Measurements from ENCODE around the gene KIF16B.
"Not testable (repeated sequence)": the region's sequence is repeated elsewhere in the genome, so short reads cannot be mapped to it uniquely, and the experiment has no call there.

KIF16B gene

DNA sequence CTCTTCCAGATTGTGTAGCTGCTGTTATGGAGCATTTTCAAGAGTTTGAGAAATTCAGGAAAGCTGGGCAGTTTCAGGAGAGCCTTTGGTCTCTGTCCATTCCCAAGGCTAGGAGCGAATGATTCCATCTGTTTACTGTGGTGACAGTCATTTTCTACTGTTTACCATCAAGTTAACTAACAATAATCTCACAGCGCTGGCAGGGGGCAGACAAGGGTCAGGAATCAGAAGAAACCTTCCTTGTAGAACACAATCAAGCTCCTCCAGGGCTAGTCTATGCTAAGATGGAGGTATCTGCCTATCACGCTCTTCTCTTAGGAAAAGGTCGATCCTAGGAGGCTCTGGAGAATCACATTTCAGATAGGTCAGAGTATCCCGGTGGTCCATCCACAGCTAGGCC lies 293.9 kb downstream of the KIF16B start:
- DNase-seq, result no peak

DNA sequence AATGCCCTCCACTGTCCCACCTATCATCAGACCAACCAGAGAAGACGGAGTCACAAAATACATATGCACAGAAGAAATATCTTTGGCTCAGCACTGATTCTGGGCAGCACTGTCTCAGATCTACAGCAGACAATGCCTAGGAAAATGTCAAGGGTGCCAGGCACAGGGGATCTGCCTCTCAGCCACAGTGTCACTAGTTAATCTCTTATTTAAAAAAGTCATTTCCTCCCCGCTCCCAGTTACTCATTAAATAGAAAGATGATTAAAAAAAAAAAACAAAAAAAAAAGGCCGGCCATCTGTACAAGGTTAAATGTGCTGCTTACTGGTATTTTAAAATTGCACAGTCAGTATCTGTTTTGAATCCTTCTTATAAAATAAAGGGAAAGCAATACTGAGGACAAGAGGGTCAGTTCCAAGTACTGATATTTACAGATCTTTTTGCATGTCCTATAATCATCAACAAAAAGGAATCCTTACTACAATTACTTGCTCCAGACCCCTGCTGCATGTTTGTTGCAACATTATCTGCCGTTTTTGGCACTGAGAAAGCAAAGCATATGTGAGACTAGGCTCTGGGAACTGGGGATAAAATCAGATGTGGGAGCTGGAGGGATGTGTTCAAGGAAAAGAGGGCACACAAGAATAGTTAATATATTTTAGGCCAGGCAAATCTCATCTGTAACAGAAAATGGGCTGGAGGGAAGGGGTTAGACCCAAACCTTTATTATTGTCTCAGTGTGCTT lies 299.3 kb downstream of the KIF16B start:
- DNase-seq, result peak; percentile 36

DNA sequence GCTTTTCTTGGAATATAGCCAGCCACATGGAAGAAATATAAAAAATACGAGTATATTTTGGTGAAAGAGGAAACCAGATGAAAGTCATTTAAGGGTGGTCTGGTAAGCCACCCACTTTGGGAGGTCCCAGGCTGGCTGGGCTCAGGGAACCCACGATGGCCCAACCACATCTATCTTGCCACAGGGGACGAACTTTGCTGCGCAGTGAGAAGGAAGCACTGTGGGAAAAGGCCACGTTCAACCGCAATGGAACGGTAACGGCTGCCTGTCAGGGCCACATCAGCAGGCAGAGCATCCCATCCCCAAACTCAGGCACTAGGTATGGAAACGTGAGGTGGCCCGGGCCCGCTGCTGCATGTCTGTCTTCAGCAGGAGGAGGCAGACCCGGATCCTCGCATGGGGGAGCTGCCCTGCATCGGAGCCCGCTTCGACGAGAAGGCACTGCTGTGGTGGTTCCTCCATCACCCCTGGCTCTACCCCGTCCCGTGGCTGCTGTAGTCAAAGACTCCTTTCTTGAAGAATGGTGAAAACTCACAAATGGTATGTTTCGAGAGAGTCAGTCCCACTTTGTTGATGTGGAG lies 300.4 kb downstream of the KIF16B start:
- no peak for DNase-seq

DNA sequence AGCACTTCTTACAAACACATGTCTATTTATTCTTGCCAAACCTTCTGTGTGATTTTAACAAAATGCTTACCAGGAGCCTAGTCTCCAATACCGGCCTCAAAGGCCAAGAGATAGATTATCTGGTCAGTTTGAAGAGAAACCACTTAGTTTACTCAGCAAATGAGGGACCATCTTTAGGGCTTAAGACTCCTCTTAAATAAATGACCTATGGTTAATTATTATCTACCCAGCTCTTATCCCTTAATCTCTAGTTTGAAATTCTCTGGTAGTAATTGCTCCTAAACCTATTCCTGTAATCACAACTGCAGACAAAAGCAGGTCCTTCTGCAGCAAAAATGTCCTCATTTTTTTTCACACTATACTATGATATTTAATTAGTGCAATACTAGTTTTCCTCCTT lies 301.8 kb downstream of the KIF16B start:
- DNase-seq, result no peak

DNA sequence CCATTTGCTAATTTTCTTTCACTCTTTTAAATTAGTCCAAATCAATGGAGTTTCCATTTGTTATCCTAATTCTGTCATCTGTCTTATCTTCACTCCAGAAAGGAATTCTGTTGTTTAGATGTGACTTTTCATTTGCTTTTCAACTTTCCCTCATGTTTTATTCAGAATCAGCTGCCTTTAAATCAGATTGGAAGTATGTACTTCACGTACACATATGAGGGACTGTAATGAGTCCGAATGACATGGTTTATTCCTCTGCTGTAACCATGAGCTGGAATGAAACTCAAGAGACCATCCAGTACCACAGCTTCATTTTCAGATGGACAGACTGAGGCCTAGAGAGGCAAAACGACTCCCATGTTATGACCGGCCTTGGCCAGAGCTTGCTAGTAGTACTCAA lies 302.3 kb downstream of the KIF16B start:
- DNase-seq, result no peak

DNA sequence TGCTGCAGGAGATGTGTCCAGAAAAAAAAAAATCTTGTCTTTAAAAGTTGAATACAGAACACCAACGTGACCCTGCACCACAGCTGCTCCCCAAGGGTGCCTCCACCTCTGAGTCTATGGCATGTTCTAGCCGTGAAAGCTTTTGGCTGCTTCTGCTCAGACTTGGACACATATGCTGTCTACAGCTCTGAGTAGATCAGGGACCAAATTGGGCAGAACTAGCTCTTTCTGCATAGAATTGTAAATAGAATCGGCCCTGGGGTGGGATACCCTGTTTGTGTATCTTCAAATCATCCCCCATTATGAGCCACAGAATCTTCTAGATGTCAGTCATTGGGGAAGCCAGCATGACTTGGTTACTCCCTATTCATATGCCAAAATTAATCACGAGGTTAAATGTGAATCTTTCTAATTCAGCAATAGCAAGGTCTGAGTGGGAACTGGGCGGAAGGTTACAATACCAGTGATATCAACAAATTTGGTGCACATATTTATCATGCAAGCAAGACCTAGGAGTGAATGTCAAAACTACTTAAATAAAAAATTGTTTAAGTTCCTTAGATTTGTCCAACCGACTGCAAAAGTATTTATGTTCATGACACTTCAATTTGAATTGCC lies 302.8 kb downstream of the KIF16B start:
- DNase-seq, result no peak

DNA sequence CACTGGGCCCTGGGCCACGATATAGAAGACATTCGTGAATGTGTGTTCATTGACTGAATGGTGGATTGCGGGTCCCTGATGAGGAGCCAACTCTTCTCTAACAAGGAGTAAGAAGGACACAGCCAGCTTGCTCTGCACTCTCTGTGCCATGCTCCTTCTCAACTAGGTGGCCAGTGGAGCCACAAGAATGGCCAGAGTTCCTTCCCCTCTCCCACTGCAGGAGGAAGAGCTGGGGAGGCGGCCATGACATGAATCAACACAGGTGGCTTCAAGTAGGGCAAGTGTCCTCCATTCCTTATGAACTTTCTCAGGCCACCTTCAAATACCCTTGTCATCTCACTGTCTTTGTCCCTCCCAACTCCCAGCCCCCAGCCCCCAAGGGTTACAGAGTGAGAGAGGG lies 305.7 kb downstream of the KIF16B start:
- DNase-seq, result no peak

DNA sequence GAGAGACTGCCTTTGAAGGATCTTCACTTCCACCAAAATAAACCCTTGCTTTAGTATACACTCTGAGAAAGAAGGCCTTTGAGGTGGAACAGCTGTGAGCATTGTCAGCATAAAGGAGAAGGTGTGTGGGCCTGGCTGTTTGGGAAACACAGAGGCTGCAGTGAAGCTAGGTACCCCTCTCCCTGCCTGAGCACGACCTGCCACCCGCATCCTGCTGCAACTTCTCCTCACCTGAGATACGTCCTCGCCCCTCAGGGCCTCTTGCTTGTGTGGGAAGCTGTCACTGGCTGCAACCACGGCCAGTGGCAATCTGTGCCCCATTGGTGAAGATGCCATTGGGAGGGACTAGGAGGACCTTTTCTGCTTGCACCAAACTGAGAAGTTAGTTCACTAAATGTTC lies 307.9 kb downstream of the KIF16B start:
- DNase-seq, result no peak

DNA sequence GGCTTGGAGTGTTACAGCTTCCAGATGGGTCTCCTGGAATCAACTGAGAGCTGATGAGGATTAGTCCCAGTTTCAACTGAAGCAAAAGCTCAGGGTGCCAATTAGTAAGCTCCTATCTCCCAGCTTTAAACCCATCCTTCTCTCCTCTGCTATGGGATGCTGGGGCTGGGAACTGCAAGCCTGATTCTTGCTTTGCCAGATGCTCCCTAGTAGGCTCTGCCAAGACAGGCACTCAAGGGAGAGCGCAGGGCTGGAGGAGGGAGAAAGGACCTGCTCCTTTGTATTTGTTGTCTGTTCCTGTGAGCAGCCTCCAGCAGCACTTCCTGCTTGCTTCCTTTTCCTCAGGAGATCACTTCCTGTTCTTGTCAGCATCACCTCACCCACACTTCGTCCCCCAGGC lies 309.7 kb downstream of the KIF16B start:
- peak; percentile 29 for DNase-seq

DNA sequence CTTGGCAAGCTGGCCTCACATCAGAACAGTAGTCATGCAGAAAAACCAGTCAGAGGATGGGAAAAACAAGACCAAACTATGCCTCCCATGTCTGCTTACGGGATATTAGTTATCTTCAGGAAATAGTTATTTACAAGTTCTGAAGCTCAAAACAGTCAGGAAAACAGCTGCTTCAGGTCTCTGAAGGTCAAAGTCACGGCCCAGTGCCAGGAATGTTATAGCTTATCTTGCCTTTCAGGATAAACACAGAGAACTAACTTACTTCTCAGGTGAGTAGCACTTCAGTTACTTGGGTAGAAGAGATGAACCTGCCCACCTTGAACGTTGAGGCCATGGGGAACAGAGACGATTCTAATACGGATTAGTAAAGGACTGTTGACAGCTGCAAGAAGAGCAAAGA lies 310.7 kb downstream of the KIF16B start:
- DNase-seq, result no peak

DNA sequence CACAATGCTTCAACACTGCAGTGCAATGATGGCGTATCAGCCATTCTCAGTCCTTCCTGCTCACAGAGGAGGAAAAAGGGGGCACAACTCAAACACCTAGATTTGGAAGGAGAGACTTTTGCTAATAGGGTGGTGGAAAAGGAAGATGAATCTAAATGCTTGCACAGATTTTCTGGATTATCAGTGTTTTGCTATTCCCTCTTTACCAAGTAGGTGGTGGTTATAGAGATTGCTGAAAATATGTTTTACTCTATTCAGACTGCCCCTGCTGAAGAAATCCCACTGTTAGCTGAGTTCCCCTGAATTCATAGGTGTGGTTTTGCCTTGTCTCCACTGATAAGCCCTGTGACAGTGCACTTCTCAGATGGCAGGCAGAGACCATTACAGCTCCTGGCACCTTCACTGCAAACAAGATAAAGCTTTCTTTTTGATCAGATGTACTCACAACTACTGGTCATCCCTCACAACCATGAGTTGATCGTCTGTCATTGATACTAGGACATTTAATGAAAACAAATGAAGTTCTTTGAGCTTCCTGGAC lies 311.4 kb downstream of the KIF16B start:
- DNase-seq, result no peak

DNA sequence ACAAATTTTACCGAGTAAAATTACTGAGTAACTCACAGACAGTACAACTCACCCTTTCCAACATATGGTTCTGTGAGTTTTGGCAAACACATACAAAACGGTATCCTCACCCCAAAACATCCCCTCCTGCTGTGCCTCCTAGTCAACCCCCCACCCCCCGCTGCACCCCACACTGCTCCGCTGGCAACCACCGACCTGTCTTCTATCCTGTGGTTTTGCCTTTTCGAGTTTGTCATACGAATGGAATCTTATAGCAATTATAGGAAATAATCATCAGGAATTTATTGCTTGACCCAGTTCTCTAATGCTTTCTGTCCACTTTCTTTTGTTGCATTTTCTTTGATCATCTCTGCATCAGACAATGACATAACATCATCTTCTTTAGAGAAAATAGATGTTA lies 312.3 kb downstream of the KIF16B start:
- DNase-seq, result no peak

DNA sequence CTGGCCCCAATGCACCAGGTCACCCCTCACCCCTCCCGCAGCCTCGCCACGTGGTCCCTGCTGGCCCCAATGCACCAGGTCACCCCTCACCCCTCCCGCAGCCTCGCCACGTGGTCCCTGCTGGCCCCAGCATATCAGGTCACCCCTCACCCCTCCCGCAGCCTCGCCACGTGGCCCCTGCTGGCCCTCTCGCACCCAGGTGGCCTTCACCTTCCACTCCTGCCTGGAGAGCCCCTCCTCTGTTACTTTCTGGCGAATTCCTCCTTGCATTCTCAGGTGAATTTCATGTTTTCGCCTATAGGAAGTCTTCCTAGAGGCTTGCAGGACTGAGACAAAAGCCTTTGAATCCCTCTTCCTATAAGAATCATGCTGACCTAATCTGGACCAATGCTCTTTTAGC lies 313.1 kb downstream of the KIF16B start:
- DNase-seq, result not testable (repeated sequence)

DNA sequence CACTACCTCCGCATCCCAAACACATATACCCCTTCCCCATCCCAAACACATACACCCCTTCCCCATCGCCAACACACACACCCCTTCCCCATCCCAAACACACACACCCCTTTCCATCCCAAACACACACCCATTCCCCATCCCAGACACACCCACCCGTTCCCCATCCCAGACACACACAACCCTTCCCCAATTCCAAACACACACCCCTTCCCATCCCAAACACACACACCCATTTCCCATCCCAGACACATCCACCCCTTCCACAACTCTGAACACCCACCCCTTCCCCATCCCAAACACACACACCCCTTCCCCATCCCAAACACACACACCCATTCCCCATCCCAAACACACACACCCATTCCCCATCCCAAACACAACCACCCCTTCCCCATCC lies 314.5 kb downstream of the KIF16B start:
- DNase-seq, result no peak

DNA sequence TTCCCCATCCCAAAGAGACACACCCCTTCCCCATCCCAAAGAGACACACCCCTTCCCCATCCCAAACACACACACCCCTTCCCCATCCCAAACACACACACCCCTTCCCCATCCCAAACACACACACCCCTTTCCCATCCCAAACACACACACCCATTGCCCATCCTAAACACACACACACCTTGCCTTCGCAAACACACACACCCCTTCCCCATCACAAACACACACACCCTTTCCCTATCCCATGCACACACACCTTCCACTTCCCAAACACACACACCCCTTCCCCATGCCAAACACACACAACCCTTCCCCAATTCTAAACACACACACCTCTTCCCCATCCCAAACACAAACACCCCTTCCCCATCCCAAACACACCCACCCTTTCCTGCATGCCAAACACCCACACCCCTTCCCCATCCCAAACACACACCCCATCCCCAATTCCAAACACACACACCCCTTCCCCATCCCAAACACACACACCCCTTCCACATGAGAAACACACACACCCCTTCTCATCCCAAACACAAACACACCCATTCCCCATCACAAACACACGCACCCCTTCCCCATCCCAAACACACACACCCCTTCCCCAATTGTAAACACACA lies 315.3 kb downstream of the KIF16B start:
- no peak for DNase-seq

DNA sequence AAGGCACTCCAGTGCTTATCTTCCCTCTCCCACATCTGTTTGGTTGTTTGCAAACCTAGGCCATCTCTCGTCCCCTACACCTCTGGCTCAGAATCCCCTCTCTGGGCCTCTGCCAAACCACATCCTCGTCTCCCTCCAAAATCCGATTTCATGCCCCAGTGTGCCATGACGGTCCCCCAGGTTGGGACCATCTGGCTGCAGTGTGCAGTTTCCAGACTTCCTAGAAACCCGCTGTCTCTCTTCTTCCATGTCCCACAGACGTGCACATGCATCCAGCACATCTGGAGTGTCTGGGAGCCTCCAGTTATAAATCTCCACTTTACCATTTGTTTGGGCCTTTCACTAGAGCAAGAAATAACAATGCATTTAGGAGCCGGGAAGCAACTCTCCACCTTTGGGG lies 316.2 kb downstream of the KIF16B start:
- DNase-seq, result no peak

DNA sequence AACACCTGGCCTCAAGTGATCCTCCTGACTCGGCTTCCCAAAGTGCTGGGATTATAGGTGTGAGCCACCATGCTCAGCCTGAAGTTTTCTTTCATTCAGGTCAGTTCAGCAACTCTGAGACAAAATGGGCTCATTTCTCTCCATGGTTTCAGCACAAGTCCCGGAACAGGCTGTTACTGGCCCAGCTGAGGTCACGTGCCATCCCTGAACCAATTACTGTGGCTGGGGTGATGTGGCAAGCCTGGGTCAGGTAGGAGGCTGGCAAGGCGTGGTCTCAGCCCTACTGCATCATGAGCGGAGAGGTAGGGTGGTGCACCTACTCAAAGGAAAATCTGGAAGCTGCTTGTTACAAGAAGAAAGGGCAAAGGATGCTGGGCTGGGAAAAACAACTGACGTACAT lies 326.4 kb downstream of the KIF16B start:
- no peak for DNase-seq

DNA sequence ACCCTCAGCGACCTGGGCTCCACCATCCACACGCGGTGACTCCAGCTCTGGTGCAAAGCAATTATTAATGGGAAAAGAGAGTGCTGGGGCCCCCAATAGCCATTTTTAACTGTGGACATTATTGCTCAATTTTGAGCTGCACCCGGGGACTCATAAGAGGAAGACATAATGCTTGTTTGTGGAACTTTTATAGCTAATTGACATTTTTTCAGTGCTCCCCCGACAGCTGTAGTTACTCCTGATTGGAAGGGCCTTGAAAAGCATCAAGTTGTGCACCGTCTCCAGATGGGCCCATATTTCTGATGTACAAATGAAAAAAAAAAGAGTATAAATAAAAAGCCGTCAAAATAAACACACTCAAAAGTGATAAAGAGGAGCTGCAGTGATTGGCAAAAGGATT lies 327.0 kb downstream of the KIF16B start:
- DNase-seq, result no peak

DNA sequence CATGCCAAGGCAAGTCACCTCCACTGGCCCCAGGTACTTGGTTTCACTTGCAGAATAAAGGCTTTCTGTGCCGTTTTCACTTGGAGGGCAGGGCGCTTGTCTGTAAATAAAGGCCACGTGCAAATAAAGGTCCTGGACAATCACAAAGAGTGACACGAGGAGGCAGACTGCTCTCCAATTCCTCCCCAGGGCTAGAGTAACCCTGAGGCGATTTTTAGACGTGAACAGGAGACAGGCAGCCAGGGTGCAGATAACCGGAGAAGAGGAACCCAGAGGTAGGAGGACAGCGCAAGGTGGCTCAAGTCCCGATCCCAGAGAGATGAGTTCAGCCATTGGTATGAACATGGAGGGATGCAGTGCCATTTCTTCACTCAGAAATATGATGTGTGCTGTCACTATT lies 327.4 kb downstream of the KIF16B start:
- DNase-seq, result no peak

DNA sequence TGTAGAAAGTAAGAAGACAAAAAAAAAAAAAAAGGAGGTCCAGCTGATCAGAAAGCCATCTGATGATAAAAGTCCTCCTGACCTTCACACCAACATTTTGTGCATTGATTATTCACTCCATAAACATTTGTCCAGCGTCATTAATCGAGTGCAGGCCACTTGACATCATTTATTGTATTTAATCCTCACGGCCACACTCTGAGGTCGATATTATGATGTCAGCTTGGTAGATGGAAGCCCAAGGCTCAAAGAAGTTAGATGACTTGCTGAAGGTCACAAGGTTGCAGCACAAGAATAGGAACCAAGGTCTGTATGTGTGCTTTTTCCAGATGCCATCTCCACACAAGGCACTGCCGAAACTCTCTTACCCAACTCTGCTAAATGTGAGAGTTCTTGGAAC lies 328.4 kb downstream of the KIF16B start:
- no peak for DNase-seq

DNA sequence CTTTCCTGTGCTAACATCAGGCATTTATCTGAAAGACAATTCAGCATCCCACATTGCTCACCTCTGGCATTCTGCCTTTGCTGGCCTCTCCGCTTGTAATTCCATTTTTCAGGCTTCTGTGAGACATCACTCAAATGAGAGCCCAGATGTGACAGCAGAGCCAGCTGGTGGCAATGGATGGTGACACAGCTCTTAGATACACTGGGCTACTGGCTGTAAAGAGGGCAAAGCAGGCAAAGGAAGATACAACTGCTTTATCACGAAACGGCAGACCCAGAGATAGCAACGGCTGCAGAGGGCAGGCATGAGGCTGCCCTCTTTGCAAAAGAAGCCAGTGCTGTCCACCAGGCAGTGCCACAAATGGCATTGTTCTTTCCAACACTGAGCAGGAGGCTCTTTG lies 329.8 kb downstream of the KIF16B start:
- no peak for DNase-seq

DNA sequence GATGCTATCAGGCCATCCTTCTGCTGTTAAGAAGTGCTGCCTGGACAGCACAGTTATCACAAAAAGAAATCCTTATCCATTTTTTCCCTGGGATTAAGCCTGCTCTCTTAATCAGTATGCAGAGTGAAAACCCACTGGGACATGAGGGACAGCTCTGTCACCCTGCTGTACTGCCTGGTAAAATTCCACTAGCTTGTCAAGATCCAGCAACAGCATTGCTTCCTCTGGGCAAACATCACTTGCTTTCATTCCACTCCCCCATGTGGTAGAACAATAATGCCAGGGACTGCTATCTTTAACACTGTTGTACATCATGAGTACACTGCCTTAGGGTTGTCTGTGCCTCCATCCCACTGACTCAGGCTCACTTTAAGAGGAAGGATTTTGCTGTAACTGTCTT lies 331.3 kb downstream of the KIF16B start:
- DNase-seq, result no peak

DNA sequence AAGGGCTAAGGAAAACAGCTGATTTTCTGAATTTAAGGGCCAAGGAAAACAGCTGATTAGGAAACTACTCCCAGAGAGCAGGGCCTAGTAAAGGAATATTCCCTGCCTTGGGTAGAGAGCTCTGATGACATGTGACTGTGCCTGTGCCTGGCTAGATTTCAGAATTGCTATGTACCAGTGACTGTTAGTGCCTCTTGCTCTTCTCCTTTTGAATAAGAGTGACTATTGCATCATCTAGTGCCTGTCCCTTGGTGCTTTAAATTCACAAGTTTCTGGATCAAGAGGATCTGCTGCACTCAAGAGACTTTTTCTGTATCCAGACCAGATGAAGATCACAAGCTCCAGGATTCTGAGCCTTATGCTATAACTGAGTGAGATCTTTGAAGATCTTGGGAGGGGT lies 332.9 kb downstream of the KIF16B start:
- no peak for DNase-seq

Data from DMS 273 treated with DMSO at 0.1 percent for 48 hours (cell line).